ENCODE measurements around the gene MEF2D.
A peak's percentile ranks its signal among the peaks of the same experiment; 100 is the strongest.

Gene MEF2D

GRCh38 chr1:156465747-156466365, 34.7 kb downstream of the MEF2D start:
- peak overlapping the region; percentile 80 for H3K27ac Mint-ChIP-seq
- H3K27me3 Mint-ChIP-seq, result no peaks in the 10 kb centered on the region
- peaks cover 55% of the 10 kb centered on the region for H3K36me3 Mint-ChIP-seq (ENCODE audit: low read depth)
- H3K9me3 Mint-ChIP-seq, result no peaks in the 10 kb centered on the region
- H3K4me3 Mint-ChIP-seq, result no peak overlapping the region
- DNase-seq, result no peak
- H3K4me1 Mint-ChIP-seq (ENCODE audit: low read depth), result peaks cover 12% of the 10 kb centered on the region

- H3K4me1 Mint-ChIP-seq (ENCODE audit: low read depth), result peaks cover 12% of the 10 kb centered on the region
- no peak for DNase-seq
- peak overlapping the region; percentile 68 for H3K27ac Mint-ChIP-seq
- peaks cover 51% of the 10 kb centered on the region for H3K36me3 Mint-ChIP-seq (ENCODE audit: low read depth)
- no peaks in the 10 kb centered on the region for H3K27me3 Mint-ChIP-seq
- H3K4me3 Mint-ChIP-seq, result no peak overlapping the region
- no peaks in the 10 kb centered on the region for H3K9me3 Mint-ChIP-seq
Measured at GRCh38 chr1:156464825-156465452, 35.6 kb downstream of the MEF2D start.

GRCh38 chr1:156464335-156464734, 36.2 kb downstream of the MEF2D start:
- Mint-ChIP-seq H3K4me1 (ENCODE audit: low read depth) (peaks cover 12% of the 10 kb centered on the region), H3K36me3 (ENCODE audit: low read depth) (peaks cover 47% of the 10 kb centered on the region)

GRCh38 chr1:156463874-156464273, 36.7 kb downstream of the MEF2D start:
- no peak for DNase-seq
- Mint-ChIP-seq H3K4me3 (no peak overlapping the region), H3K27me3 (no peaks in the 10 kb centered on the region), H3K27ac (no peak overlapping the region), H3K9me3 (no peaks in the 10 kb centered on the region), H3K36me3 (ENCODE audit: low read depth) (peaks cover 45% of the 10 kb centered on the region), H3K4me1 (ENCODE audit: low read depth) (peaks cover 12% of the 10 kb centered on the region)

More at GRCh38 chr1:156464335-156464734, 36.2 kb downstream of the MEF2D start:
- peak overlapping the region; percentile 64 for H3K27ac Mint-ChIP-seq
- no peaks in the 10 kb centered on the region for H3K9me3 Mint-ChIP-seq
- DNase-seq, result no peak
- no peaks in the 10 kb centered on the region for H3K27me3 Mint-ChIP-seq
- H3K4me3 Mint-ChIP-seq, result no peak overlapping the region

GRCh38 chr1:156462954-156463795, 37.4 kb downstream of the MEF2D start:
- DNase-seq, result no peak
- Mint-ChIP-seq H3K36me3 (ENCODE audit: low read depth) (peaks cover 38% of the 10 kb centered on the region), H3K27ac (peak overlapping the region; percentile 86)

GRCh38 chr1:156461781-156462647, 38.6 kb downstream of the MEF2D start:
- Mint-ChIP-seq H3K9me3 (no peaks in the 10 kb centered on the region), H3K27me3 (no peaks in the 10 kb centered on the region), H3K27ac (peak overlapping the region; percentile 7), H3K4me1 (ENCODE audit: low read depth) (peaks cover 20% of the 10 kb centered on the region), H3K4me3 (no peak overlapping the region), H3K36me3 (ENCODE audit: low read depth) (peaks cover 29% of the 10 kb centered on the region)
- no peak for DNase-seq

More at GRCh38 chr1:156462954-156463795, 37.4 kb downstream of the MEF2D start:
- H3K4me3 Mint-ChIP-seq, result no peak overlapping the region
- H3K27me3 Mint-ChIP-seq, result no peaks in the 10 kb centered on the region
- no peaks in the 10 kb centered on the region for H3K9me3 Mint-ChIP-seq
- H3K4me1 Mint-ChIP-seq (ENCODE audit: low read depth), result peaks cover 12% of the 10 kb centered on the region

- Mint-ChIP-seq H3K9me3 (no peaks in the 10 kb centered on the region), H3K27ac (peak overlapping the region; percentile 10), H3K36me3 (ENCODE audit: low read depth) (peaks cover 20% of the 10 kb centered on the region), H3K4me3 (no peak overlapping the region), H3K27me3 (no peaks in the 10 kb centered on the region), H3K4me1 (ENCODE audit: low read depth) (peaks cover 29% of the 10 kb centered on the region)
- no peak for DNase-seq
Measured at GRCh38 chr1:156461109-156461508, 39.5 kb downstream of the MEF2D start.

- Mint-ChIP-seq H3K27ac (no peak overlapping the region), H3K4me1 (ENCODE audit: low read depth) (peaks cover 28% of the 10 kb centered on the region), H3K36me3 (ENCODE audit: low read depth) (peaks cover 15% of the 10 kb centered on the region), H3K27me3 (no peaks in the 10 kb centered on the region), H3K4me3 (no peak overlapping the region), H3K9me3 (no peaks in the 10 kb centered on the region)
- no peak for DNase-seq
Measured at GRCh38 chr1:156460525-156460924, 40.0 kb downstream of the MEF2D start.

GRCh38 chr1:156458181-156458503, 42.4 kb downstream of the MEF2D start:
- H3K9me3 Mint-ChIP-seq, result no peaks in the 10 kb centered on the region
- H3K27me3 Mint-ChIP-seq, result no peaks in the 10 kb centered on the region
- DNase-seq, result no peak
- no peaks in the 10 kb centered on the region for H3K36me3 Mint-ChIP-seq (ENCODE audit: low read depth)
- H3K4me1 Mint-ChIP-seq (ENCODE audit: low read depth), result peaks cover 22% of the 10 kb centered on the region
- H3K27ac Mint-ChIP-seq, result peak overlapping the region; percentile 66
- H3K4me3 Mint-ChIP-seq, result no peak overlapping the region

GRCh38 chr1:156456625-156457465, 43.7 kb downstream of the MEF2D start:
- Mint-ChIP-seq H3K4me3 (peak overlapping the region; percentile 82), H3K36me3 (ENCODE audit: low read depth) (no peaks in the 10 kb centered on the region), H3K4me1 (ENCODE audit: low read depth) (peaks cover 30% of the 10 kb centered on the region), H3K27ac (peak overlapping the region; percentile 98), H3K27me3 (no peaks in the 10 kb centered on the region), H3K9me3 (no peaks in the 10 kb centered on the region)
- DNase-seq, result peak; percentile 95

GRCh38 chr1:156455362-156455761, 45.2 kb downstream of the MEF2D start:
- DNase-seq, result no peak
- no peaks in the 10 kb centered on the region for H3K36me3 Mint-ChIP-seq (ENCODE audit: low read depth)
- no peaks in the 10 kb centered on the region for H3K27me3 Mint-ChIP-seq
- H3K4me3 Mint-ChIP-seq, result no peak overlapping the region
- H3K9me3 Mint-ChIP-seq, result no peaks in the 10 kb centered on the region
- H3K4me1 Mint-ChIP-seq (ENCODE audit: low read depth), result peaks cover 30% of the 10 kb centered on the region
- no peak overlapping the region for H3K27ac Mint-ChIP-seq

- H3K9me3 Mint-ChIP-seq, result no peaks in the 10 kb centered on the region
- H3K27ac Mint-ChIP-seq, result no peak overlapping the region
- no peaks in the 10 kb centered on the region for H3K36me3 Mint-ChIP-seq (ENCODE audit: low read depth)
- no peaks in the 10 kb centered on the region for H3K27me3 Mint-ChIP-seq
- DNase-seq, result no peak
- no peak overlapping the region for H3K4me3 Mint-ChIP-seq
- H3K4me1 Mint-ChIP-seq (ENCODE audit: low read depth), result peaks cover 35% of the 10 kb centered on the region
Measured at GRCh38 chr1:156452907-156453306, 47.7 kb downstream of the MEF2D start.

- H3K4me3 Mint-ChIP-seq, result no peak overlapping the region
- H3K4me1 Mint-ChIP-seq (ENCODE audit: low read depth), result peaks cover 28% of the 10 kb centered on the region
- no peaks in the 10 kb centered on the region for H3K36me3 Mint-ChIP-seq (ENCODE audit: low read depth)
- peaks cover under 1% of the 10 kb centered on the region for H3K27me3 Mint-ChIP-seq
- no peak overlapping the region for H3K27ac Mint-ChIP-seq
- no peaks in the 10 kb centered on the region for H3K9me3 Mint-ChIP-seq
- no peak for DNase-seq
Measured at GRCh38 chr1:156451505-156452160, 48.9 kb downstream of the MEF2D start.

Measured in activated T-cell treated with anti-CD3 and anti-CD28 coated beads, Interleukin-2, amount 50 U/mL, for 24 hours (primary cell).